Adrenal gland (tissue), 5 donors: ENCODE measurements around the gene PTBP2.

Source experiments
- CTCF ChIP-seq, 6 experiments: fragments of 450-650 bp in 4 of 6; fragments of 200-600 bp in 2 of 6; sonication (generic) in 1 of 6; IDR thresholded peaks; 1 replicate in 5 of 6; 2 replicates in 1 of 6; pipeline versions ENCODE4 v1.5.1 to v1.8.0; 2016 to 2021; ENCODE audit warnings: antibody characterized with exemption in 6 of 6, mild to moderate bottlenecking in 2 of 6, moderate library complexity in 1 of 6
- POLR2A ChIP-seq, 2 donors: fragments of 450-650 bp; IDR thresholded peaks; one replicate each; pipeline ENCODE4 v1.6.1; 2017; ENCODE audit warnings: antibody characterized with exemption in 2 of 2, mild to moderate bottlenecking in 2 of 2, moderate library complexity in 1 of 2
- donor health status: DM: no; HTN: no; CAD: no.

- TF ChIP-seq CTCF (IDR thresholded peaks at IDR 0.05) (no peak), POLR2A (IDR thresholded peaks at IDR 0.05) (no peak)
Measured at GRCh38 chr1:96772972-96773371, 51.4 kb downstream of the PTBP2 start.
